OCI-LY1 (cell line): Measurements from ENCODE around the gene DMRT2.

Source experiments
- EZH2 ChIP-seq: fragments of 200-600 bp; sonication (generic), shearing (Covaris generic); IDR thresholded peaks from 2 replicates; pipeline ENCODE4 v1.8.0; 2017; ENCODE audit warnings: borderline replicate concordance, mixed run types, mild to moderate bottlenecking, antibody characterized with exemption, low read length, moderate library complexity, mixed read lengths
- TF ChIP-seq, protein P1 (sequence below): fragments of 200-600 bp; sonication (generic), shearing (Covaris generic); IDR thresholded peaks from 2 replicates; pipeline ENCODE4 v1.5.1; 2017; ENCODE audit warnings: mild to moderate bottlenecking, antibody characterized with exemption, low read length, moderate library complexity, mixed read lengths

DNA sequence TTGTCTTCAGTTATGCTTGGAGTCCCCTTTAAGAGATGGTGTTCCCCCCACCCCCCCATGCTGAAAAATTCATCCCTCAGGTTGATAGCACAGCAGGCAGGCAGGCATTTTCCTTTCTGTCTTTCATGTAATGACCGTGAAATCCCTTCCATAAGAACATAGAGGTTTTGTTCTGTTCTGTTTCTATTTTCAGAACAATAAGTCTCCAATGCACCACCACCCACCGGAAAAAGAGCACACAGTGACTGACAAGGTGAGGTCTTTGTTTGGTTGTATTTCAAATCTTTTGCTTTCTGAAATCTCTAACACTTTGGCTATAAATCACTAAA, 52.4 kb downstream of the DMRT2 start:
- TF ChIP-seq, protein P1, sequence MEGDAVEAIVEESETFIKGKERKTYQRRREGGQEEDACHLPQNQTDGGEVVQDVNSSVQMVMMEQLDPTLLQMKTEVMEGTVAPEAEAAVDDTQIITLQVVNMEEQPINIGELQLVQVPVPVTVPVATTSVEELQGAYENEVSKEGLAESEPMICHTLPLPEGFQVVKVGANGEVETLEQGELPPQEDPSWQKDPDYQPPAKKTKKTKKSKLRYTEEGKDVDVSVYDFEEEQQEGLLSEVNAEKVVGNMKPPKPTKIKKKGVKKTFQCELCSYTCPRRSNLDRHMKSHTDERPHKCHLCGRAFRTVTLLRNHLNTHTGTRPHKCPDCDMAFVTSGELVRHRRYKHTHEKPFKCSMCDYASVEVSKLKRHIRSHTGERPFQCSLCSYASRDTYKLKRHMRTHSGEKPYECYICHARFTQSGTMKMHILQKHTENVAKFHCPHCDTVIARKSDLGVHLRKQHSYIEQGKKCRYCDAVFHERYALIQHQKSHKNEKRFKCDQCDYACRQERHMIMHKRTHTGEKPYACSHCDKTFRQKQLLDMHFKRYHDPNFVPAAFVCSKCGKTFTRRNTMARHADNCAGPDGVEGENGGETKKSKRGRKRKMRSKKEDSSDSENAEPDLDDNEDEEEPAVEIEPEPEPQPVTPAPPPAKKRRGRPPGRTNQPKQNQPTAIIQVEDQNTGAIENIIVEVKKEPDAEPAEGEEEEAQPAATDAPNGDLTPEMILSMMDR, result no peak
- no peak for TF ChIP-seq EZH2
